Prostate gland (tissue), 2 donors: ENCODE measurements around the gene SPTBN5.

Experiments used
- POLR2A ChIP-seq: fragments of 450-650 bp; IDR thresholded peaks from one replicate; pipeline ENCODE4 v1.6.1; 2016; ENCODE audit warnings: antibody characterized with exemption, mild to moderate bottlenecking
- POLR2AphosphoS5 ChIP-seq: sonication (generic); formaldehyde crosslinking; IDR thresholded peaks from one replicate; pipeline ENCODE4 v1.6.1; 2017; ENCODE audit warnings: antibody characterized with exemption
- TF ChIP-seq, protein P1 (sequence below), 4 experiments: fragments of 200-600 bp in 2 of 4; fragments of 450-650 bp in 2 of 4; sonication (generic) in 2 of 4; IDR thresholded peaks; 1 replicate in 3 of 4; 2 replicates in 1 of 4; pipeline ENCODE4 v1.5.1; 2016 to 2019; ENCODE audit warnings: antibody characterized with exemption in 4 of 4, mild to moderate bottlenecking in 2 of 4, moderate library complexity in 2 of 4

DNA sequence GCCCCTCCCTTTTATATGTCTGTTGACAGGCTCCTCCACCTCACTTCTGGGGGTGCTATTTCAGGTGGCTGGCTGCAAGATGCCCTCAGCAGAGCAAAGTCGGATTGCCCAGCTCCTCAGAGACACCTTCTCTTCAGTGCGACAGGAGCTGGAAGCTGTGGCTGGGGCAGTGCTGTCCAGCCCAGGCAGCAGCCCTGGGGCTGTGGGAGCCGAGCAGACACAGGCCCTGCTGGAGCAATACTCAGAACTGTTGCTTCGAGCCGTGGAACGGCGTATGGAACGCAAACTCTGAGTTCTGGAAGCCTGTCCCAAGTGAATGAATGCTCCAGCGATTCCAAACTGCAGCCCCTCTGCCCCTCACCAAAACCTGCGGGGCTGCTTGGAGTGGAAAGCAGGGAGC lies 68.7 kb downstream of the SPTBN5 start:
- TF ChIP-seq, protein P1, sequence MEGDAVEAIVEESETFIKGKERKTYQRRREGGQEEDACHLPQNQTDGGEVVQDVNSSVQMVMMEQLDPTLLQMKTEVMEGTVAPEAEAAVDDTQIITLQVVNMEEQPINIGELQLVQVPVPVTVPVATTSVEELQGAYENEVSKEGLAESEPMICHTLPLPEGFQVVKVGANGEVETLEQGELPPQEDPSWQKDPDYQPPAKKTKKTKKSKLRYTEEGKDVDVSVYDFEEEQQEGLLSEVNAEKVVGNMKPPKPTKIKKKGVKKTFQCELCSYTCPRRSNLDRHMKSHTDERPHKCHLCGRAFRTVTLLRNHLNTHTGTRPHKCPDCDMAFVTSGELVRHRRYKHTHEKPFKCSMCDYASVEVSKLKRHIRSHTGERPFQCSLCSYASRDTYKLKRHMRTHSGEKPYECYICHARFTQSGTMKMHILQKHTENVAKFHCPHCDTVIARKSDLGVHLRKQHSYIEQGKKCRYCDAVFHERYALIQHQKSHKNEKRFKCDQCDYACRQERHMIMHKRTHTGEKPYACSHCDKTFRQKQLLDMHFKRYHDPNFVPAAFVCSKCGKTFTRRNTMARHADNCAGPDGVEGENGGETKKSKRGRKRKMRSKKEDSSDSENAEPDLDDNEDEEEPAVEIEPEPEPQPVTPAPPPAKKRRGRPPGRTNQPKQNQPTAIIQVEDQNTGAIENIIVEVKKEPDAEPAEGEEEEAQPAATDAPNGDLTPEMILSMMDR (IDR thresholded peaks at IDR 0.05): no peak
- no peak for TF ChIP-seq POLR2AphosphoS5
- no peak for TF ChIP-seq POLR2A
